Measurements from ENCODE around the gene TMEM135.

The TMEM135 gene

GRCh38 chr11:87329172-87329571 is 291.4 kb downstream of the TMEM135 start:
- TF ChIP-seq EZH2phosphoT487 (IDR thresholded peaks at IDR 0.05; ENCODE audit: borderline replicate concordance, low read length) (no peak), CTCF (IDR thresholded peaks at IDR 0.05; ENCODE audit: low read depth, low read length, poor library complexity, severe bottlenecking) (no peak)
- no peaks in the 10 kb centered on the region for H3K79me2 ChIP-seq (ENCODE audit: control insufficient read depth, low read length)
- H3K4me3 ChIP-seq (ENCODE audit: low read length): no peak overlapping the region
- H4K20me1 ChIP-seq (ENCODE audit: control insufficient read depth, insufficient read depth, low read depth, low read length): no peaks in the 10 kb centered on the region
- H3K27me3 ChIP-seq (ENCODE audit: control insufficient read depth, low read length): no peaks in the 10 kb centered on the region
- no peak overlapping the region for H3K4me2 ChIP-seq (ENCODE audit: low read length)
- no peaks in the 10 kb centered on the region for H3K4me1 ChIP-seq (ENCODE audit: control insufficient read depth, low read length)
- no peaks in the 10 kb centered on the region for H3K9me2 ChIP-seq (replicated peaks; ENCODE audit: control insufficient read depth, low read length)
- H3K36me3 ChIP-seq (ENCODE audit: control insufficient read depth, low read length): no peaks in the 10 kb centered on the region
- H3K9me3 ChIP-seq (ENCODE audit: control insufficient read depth, insufficient read depth, low read length): no peaks in the 10 kb centered on the region
- no peak overlapping the region for H3K27ac ChIP-seq (ENCODE audit: low read depth, low read length)
- H3F3A ChIP-seq (ENCODE audit: control insufficient read depth, insufficient read depth): no peaks in the 10 kb centered on the region

DNA sequence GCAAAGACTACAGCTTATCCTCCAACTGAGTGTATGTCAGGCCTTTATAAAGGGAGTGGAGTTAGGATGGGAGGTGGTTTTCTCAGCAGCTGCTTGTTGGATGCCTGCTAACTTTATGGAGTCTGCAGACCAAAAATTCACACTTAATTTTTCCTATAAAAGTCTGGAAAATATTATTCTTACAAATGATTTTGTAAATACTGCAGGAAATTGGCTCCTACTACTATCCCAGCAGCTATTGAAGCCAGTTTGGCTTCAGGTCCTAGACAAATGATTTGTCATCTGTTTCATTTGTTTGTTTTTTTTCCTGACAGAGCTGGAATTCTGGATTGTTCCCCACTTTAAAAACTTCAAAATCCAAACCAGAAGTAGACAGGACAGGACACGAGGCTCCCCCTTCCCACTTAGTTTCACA is 292.5 kb downstream of the TMEM135 start:
- no peaks in the 10 kb centered on the region for H3K4me1 ChIP-seq (ENCODE audit: control insufficient read depth, low read length)
- no peaks in the 10 kb centered on the region for H3K36me3 ChIP-seq (ENCODE audit: control insufficient read depth, low read length)
- H3F3A ChIP-seq (ENCODE audit: control insufficient read depth, insufficient read depth): no peaks in the 10 kb centered on the region
- H3K79me2 ChIP-seq (ENCODE audit: control insufficient read depth, low read length): no peaks in the 10 kb centered on the region
- H3K27ac ChIP-seq (ENCODE audit: low read depth, low read length): no peak overlapping the region
- no peaks in the 10 kb centered on the region for H4K20me1 ChIP-seq (ENCODE audit: control insufficient read depth, insufficient read depth, low read depth, low read length)
- no peak overlapping the region for H3K4me3 ChIP-seq (ENCODE audit: low read length)
- H3K9me2 ChIP-seq (replicated peaks; ENCODE audit: control insufficient read depth, low read length): no peaks in the 10 kb centered on the region
- no peak for TF ChIP-seq EZH2phosphoT487 (IDR thresholded peaks at IDR 0.05; ENCODE audit: borderline replicate concordance, low read length)
- TF ChIP-seq CTCF (IDR thresholded peaks at IDR 0.05; ENCODE audit: low read depth, low read length, poor library complexity, severe bottlenecking): no peak
- H3K4me2 ChIP-seq (ENCODE audit: low read length): no peak overlapping the region
- no peaks in the 10 kb centered on the region for H3K9me3 ChIP-seq (ENCODE audit: control insufficient read depth, insufficient read depth, low read length)
- H3K27me3 ChIP-seq (ENCODE audit: control insufficient read depth, low read length): no peaks in the 10 kb centered on the region

DNA sequence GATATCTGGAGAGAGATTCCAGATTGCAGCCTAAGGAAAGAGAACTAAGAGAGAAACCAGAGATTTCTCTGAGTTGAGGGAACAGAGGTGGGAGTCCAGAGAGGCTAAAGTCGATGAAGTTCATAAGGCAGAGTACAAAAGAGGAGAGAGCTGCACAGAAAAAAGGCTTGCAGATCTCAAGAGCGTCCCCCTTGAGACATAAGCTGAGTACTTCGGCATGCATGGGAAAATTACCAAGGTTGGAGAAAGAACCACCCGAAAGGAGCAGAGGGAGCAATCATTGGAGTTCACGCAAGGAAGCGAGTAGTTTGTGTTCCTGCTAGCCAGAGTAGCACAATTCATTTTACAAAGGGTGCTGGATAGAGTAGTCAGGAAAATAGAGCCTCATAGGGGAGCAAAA is 293.5 kb downstream of the TMEM135 start:
- H3K4me2 ChIP-seq (ENCODE audit: low read length): no peak overlapping the region
- no peak for TF ChIP-seq CTCF (IDR thresholded peaks at IDR 0.05; ENCODE audit: low read depth, low read length, poor library complexity, severe bottlenecking)
- no peak for TF ChIP-seq EZH2phosphoT487 (IDR thresholded peaks at IDR 0.05; ENCODE audit: borderline replicate concordance, low read length)
- no peaks in the 10 kb centered on the region for H3K9me3 ChIP-seq (ENCODE audit: control insufficient read depth, insufficient read depth, low read length)
- no peaks in the 10 kb centered on the region for H3K9me2 ChIP-seq (replicated peaks; ENCODE audit: control insufficient read depth, low read length)
- H3K4me3 ChIP-seq (ENCODE audit: low read length): no peak overlapping the region
- no peaks in the 10 kb centered on the region for H3K27me3 ChIP-seq (ENCODE audit: control insufficient read depth, low read length)
- H4K20me1 ChIP-seq (ENCODE audit: control insufficient read depth, insufficient read depth, low read depth, low read length): no peaks in the 10 kb centered on the region
- no peak overlapping the region for H3K27ac ChIP-seq (ENCODE audit: low read depth, low read length)
- no peaks in the 10 kb centered on the region for H3K79me2 ChIP-seq (ENCODE audit: control insufficient read depth, low read length)
- H3K4me1 ChIP-seq (ENCODE audit: control insufficient read depth, low read length): no peaks in the 10 kb centered on the region
- no peaks in the 10 kb centered on the region for H3K36me3 ChIP-seq (ENCODE audit: control insufficient read depth, low read length)
- no peaks in the 10 kb centered on the region for H3F3A ChIP-seq (ENCODE audit: control insufficient read depth, insufficient read depth)
